GM12891 (cell line): ENCODE measurements around the gene IL18.

Experiments
- PAX5 ChIP-seq: IDR thresholded peaks from 2 replicates; pipeline ENCODE4 v1.6.1; 2011; ENCODE audit warnings: low read length, moderate library complexity, mild to moderate bottlenecking; ENCODE audit not compliant: insufficient read depth, severe bottlenecking
- POLR2A ChIP-seq: IDR thresholded peaks from 2 replicates; pipeline ENCODE4 v1.6.1; 2011; ENCODE audit warnings: low read depth, low read length, control low read depth
- POLR2AphosphoS5 ChIP-seq: IDR thresholded peaks from 2 replicates; pipeline ENCODE4 v1.6.1; 2011; ENCODE audit warnings: low read depth, low read length, control low read depth
- POU2F2 ChIP-seq: IDR thresholded peaks from 2 replicates; pipeline ENCODE4 v1.6.1; 2011; ENCODE audit warnings: low read depth, mild to moderate bottlenecking, control low read depth, low read length, moderate library complexity
- SPI1 ChIP-seq: IDR thresholded peaks from 2 replicates; pipeline ENCODE4 v1.6.1; 2011; ENCODE audit warnings: low read depth, low read length, control low read depth

DNA sequence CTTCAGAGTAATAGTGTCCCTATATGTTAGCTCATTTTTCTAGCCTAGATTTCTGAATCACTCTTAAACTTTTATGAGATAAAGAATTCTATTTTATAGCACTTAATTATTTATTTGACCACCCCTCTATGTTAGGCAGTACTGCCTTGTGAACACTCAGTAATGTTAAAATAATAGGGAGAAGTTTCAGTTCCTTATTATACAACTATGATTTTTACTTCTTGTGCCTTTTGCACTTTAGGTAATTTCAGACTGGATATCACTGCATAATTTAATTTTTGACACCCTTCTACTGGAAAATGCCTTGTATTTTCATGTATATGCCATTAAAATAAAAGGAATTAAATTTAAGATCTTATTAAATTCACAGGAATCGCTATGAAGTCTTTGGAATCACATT is 14.5 kb upstream of the IL18 start:
- TF ChIP-seq POLR2AphosphoS5, result no peak
- TF ChIP-seq POLR2A, result no peak
- TF ChIP-seq PAX5, result no peak
- peak; percentile 71 for TF ChIP-seq SPI1
- TF ChIP-seq POU2F2, result no peak
